ENCODE data around the gene GDF2. TPM values are rescaled to one million over a fixed set of nuclear protein-coding genes. Genes with fewer than 3 reads are reported as not detected.

The GDF2 gene
- total RNA-seq, 1 donor from 2014 or later = not detected

DNA sequence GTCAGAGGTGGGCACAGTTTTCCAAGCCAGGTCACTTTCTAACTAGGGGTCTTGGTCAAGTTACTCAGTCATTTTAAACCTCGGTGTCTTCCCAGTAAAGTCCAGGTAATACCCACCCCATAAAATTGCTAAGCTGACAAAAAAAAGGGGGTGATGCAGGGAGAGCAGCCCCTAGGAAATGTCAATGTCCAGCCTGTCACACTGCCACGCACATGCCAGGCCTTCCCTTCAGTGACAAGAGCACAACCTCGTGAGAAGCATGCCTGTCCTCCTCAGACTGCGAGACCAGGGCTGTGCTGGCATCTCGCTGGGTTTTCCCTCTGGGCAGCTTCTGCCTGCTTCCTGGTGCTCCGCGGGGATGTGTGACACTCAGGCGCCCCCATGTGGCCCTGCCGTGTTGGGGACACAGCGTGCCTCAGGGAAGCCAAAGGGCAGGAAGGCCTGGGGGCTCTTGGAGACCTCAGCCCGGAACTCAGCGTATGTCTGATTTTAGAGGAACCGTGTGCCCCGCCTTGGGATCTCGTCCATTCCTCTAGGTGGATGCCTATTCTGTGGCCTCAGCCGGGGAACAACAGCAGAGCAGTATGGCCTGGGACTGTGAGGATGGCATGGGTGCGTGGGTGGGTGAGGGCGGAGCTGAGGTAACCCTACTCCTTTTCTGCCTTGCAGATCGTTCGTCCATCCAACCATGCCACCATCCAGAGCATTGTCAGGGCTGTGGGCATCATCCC is 10.2 kb upstream of the GDF2 start:
- DNase-seq (ENCODE audit: low read depth in 2 of 2) = peak; percentile 73 to 80

DNA sequence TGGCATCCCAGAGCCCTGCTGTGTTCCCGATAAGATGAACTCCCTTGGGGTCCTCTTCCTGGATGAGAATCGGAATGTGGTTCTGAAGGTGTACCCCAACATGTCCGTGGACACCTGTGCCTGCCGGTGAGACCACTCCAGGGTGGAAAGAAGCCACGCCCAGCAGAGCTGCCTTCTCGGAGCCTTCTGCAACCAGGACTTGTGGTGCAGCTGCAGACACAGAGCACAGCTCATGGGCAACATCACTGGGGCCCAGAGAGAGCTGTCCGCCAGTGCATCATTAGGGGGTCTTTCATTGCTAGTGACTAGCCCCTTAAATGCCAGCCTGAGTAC is 9.6 kb upstream of the GDF2 start:
- no peak for DNase-seq (ENCODE audit: low read depth in 2 of 2)

DNA sequence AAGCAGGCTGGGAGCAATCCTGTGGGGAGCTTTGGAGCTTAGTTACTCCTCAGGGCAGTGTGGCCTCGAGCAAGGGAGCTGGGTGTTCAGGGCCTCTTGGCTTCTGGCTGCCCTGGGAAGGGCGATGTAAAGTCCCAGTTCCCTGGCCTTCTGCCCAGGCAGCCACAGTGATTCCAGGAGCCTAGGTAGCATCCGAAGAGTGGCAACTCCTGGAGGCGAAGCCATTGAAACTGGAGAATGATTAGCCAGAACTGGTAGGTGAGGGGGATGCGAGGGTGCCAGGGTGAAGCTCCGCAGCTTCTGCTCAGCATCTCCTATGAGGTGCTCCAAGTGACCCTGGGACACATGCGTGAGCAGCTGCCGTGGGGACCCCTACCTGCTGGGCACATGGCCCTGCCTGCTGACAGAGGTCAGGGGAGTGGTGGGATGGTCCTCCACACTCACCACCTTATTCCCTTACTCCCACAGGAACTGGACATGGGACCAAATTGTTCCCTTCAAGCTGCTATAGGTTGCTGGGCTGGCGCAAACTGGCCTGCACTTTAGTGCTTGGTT is 7.8 kb upstream of the GDF2 start:
- DNase-seq (ENCODE audit: low read depth in 2 of 2) = no peak

DNA sequence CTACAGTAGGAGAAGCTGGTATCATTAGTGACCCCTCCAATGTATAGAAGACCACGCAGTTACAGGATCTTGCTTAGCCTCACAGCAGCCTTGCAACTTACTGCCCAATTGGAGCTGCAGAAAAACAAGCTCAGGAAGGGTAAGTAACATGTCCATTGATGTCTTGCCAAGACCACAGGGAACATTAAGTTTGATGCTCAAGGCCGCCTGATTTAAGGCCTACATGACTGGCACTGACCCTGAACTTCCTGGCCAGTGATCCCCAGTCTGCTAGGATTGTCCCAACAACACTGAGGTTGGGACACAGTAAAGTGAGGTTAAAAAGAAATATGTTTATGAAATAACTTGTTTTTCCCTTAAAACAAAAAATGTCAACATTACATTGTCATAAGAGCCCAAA is 6.8 kb upstream of the GDF2 start:
- DNase-seq (ENCODE audit: low read depth in 2 of 2) = no peak

DNA sequence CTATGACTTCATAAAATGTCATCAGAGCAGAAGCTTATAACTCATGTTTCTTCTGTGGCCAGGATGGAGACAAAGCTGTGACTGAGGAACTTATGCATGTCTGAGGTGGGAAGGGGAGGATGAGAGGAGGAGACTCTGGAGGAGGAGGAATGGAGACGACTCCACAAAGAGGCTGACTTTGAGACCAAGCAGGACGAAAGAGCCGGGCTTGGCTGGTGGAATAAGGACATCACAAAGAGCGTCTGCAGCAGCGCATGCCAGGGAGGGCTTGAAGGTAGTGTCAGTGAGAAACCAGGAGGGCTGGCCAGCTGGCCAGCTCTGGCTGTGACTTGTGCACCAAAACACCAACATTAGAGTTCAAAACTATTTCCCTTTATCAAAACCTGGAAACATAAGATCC is 6.1 kb upstream of the GDF2 start:
- DNase-seq (ENCODE audit: low read depth in 2 of 2) = no peak

DNA sequence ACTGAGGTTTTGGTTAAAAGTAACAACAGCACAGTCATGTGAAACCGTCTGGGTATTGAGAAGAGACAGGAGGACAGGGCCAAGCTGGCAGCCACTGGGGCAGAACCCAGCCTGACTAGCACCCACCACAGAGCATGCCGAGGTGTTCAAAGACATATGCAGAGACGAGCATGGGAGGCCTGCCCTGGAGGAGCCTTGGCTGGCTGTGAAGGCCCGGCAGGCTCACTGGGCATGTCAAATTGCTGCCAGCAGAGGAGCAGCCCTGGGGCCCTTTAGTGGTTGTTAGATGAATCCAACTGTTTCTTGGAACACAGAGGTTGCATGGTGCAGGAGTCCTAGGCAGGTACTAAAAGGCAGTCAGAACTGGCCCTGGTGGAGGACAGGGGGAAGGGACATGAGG is 5.0 kb upstream of the GDF2 start:
- no peak for DNase-seq (ENCODE audit: low read depth in 2 of 2)

DNA sequence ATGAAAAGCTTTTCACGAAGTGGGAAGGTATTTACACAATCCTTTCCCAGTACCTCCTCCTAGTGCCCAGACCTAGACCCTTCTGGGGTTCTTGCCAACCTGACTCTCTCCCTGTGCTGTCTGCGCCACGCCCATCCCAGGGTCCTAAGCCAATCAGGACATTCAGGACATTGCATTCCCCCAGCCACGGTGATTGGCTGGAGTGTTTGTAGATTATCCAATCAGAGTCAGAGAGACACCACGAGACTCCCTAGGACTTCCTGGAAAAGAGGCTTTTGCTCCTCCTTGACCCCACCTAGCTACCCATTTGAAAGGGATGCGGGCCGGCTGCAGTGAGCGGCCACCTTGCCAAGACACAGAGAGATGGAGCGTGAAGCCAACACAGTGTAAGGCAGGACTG is 3.5 kb upstream of the GDF2 start:
- DNase-seq (ENCODE audit: low read depth in 2 of 2) = no peak

DNA sequence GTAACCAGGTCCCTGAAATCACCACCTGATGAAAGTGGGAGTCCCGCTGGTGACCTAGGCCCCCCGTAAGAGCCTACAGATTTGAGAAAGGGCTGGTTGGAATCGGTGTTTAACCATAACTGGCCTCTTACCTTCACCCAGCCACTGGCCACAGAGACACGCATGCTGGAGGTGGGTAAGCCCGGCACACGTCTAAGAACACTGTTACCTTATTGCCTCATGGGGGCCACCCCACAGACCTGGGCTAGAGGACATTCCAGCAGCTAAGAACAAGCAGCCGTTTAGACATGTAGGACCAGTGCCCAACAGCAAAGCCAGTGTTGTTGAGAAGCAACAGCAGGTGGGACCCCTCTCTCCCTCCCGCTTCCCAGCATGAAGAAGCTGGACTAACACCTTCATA is 2.5 kb upstream of the GDF2 start:
- DNase-seq (ENCODE audit: low read depth in 2 of 2) = no peak

DNA sequence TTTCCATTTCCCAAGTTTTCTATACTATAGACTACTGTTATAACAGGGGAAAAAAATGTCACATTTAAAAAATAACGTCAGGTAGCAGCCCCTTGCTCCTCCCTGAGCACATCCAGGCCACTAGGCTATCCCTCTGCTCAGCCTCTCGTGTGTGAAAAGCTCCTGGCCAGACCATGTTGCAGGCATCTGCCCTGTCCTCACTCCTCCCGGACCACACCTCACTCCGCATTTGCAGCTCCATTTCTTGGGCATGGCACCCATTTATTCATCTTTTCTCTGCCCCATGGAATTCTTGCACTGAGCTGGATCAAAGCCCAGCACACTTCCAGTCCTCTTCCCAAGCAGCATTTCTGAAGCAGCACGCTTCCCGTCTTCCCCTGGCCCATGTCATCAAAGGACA is 1.4 kb upstream of the GDF2 start:
- no peak for DNase-seq (ENCODE audit: low read depth in 2 of 2)

DNA sequence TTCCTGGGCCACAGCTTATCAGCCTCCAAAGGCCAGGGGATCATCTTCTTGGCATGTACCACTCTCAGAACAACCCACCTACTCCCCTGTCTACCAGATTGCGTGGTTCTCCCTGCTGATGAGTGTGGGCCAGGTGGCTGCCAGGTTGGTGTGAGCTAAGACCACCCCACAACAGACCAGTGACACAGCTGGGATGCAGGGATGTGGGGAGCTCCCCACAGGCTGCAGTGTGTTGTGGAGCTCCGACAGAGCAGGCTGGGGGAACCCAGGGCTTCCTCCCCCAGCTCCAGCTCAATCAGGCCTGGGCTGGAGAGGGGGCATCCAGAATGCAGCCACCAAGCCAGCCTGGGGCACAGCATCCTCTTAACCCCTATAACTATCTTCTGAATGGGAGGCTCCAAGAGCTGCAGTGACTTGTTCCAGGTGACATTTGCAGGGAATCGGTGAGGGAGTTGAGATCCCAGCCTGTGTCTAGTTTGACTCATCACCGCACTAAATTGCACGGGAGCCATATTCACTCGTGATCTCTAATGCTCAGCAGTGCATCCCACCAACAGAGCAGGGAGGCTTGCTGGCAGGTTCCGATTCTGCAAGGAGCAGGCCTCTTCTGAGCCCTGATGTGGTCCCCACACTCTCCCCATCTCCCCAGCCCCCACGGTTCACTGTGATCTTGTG is 596 bp upstream of the GDF2 start:
- no peak for DNase-seq (ENCODE audit: low read depth in 2 of 2)

DNA sequence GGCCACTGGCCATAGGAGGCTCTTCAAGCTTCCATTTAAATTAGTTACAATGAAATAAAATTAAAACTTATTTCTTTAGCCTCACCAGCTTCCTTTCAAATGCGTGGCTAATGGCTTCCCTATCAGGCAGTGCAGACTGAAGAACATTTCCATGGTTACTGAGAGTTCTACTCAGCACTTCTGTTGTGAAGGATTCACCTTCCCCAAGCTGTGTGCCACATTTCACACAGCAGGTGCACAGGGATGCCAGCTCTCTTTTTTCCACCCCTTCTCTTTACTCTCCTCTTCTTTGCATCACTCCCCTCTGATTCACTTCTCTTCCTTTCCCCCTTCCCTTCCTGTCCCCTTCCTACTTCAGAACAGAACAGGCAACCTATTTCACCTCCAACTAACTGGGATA is 833 bp downstream of the GDF2 start:
- DNase-seq (ENCODE audit: low read depth in 2 of 2) = no peak

DNA sequence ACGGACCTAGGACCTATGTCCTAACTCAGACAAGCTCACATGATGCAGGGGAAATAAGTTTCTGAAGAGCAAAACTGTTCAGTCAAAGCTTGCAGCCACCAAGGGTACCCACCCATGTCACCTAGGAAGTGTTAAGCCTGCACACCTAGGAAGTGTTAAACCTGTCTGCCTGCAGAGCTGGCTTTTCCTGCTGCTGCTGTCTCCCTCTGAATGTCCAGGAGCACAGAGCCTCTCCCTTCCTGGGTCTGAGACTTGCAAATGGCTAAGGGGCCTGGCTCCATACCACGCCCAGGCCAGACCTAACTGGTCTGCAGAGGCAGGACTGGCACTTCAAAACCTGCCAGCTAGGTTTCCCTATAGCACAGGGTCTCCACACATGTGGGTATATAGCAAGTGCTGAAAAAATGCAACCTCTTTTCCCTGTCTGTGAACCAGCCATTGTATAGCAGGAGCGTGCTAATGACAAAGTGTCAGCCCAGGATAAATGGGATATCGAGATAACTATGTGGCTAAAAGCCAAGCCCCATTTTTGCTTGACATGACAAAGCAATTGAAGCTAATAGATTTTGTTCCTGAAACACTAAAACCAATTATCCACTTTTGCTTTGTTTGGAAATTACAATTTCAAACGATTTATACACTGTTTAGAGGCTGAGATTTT is 1.5 kb downstream of the GDF2 start:
- DNase-seq (ENCODE audit: low read depth in 2 of 2) = peak in 1 of 2 donors; percentile 11

DNA sequence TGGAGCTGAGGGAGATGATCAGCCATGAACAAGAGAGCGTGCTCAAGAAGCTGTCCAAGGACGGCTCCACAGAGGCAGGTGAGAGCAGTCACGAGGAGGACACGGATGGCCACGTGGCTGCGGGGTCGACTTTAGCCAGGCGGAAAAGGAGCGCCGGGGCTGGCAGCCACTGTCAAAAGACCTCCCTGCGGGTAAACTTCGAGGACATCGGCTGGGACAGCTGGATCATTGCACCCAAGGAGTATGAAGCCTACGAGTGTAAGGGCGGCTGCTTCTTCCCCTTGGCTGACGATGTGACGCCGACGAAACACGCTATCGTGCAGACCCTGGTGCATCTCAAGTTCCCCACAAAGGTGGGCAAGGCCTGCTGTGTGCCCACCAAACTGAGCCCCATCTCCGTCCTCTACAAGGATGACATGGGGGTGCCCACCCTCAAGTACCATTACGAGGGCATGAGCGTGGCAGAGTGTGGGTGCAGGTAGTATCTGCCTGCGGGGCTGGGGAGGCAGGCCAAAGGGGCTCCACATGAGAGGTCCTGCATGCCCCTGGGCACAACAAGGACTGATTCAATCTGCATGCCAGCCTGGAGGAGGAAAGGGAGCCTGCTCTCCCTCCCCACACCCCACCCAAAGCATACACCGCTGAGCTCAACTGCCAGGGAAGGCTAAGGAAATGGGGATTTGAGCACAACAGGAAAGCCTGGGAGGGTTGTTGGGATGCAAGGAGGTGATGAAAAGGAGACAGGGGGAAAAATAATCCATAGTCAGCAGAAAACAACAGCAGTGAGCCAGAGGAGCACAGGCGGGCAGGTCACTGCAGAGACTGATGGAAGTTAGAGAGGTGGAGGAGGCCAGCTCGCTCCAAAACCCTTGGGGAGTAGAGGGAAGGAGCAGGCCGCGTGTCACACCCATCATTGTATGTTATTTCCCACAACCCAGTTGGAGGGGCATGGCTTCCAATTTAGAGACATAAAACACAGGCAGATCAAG is 3.3 kb downstream of the GDF2 start:
- DNase-seq (ENCODE audit: low read depth in 2 of 2) = no peak

DNA sequence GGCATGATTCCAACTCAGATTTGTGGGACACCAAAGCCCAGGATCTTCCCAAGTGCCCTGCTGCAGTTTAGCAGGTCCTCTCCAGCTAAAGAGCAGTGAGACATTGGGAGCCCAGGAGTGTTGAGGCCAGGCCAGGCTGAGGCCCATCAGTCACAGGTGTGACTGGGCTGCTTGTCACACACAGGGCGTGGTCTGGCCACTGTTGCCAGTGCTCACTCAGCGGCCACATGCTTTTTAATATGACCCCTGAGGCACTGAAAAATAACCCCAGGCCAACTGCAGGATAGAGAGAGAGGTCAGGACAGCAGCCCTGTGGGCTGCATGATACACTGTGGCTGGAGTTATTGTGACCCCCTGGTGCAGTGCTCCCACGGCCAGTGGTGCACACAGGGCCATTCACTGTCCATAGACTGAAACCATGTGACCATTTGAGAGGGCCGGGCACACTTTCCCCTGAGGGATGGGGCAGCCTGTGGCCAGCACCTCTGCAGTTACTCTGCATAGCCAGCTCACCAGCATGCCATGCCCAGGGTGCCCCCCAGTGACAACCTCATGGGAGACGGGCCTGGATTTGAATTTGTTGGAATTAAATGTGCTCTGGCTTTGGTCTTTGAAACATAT is 4.2 kb downstream of the GDF2 start:
- DNase-seq (ENCODE audit: low read depth in 2 of 2) = no peak

DNA sequence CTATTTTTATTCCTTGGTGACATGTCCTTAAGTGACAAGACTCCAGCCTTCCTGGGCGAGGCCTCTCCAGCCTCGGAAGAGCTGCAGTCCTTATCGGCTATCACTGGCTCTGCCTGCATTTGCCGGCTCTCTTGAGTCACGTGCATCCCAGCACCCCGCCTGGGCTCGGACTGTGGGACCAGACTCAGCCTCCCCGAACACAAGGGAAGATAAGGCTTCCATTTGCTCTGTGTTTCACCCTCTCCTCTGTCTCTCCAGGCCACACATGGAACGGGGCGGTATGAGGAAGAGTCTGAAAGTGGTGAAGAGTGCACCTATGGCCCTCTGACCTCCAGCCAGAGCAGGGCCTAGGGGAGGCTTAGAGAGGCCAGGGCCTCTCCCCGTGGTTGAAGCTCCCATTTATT is 4.7 kb downstream of the GDF2 start:
- DNase-seq (ENCODE audit: low read depth in 2 of 2) = no peak

DNA sequence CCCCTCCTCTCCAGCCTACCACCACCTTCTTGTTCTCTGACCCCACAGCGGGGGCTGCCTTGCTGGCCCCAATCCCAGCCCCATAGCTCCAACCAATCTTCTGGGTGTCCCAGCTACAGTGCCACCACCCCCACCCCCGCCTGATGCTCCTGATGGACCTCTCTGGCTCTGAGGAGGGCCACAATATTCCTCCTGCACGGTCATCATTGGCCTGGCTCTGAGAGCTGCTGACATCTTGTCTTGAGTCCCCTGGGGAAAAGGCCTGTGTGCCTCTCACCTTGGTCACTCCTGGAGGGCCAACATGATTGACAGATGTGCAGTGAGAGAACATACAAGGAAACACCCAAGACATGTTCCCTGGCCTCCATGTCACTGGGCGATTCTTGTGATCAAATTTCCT is 7.6 kb downstream of the GDF2 start:
- no peak for DNase-seq (ENCODE audit: low read depth in 2 of 2)

DNA sequence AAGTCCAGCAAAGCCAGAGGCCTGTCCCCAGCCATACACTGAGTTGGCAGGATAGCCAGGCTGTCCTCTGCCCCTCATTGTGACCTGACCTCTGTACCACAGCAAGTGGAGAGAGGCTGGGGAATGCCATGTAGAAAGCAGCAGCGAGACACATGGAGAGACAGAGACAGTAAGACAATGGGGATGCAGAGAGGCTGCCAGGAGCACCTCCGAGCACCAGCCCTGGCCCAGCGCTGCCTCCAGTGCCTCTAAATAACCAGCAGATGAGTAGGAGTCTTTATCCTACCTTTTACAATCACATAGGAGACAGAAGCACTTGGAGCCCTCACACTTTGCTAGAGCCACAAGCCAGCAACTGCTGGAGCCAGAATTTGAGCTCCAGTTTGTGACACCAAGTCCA is 8.1 kb downstream of the GDF2 start:
- no peak for DNase-seq (ENCODE audit: low read depth in 2 of 2)

DNA sequence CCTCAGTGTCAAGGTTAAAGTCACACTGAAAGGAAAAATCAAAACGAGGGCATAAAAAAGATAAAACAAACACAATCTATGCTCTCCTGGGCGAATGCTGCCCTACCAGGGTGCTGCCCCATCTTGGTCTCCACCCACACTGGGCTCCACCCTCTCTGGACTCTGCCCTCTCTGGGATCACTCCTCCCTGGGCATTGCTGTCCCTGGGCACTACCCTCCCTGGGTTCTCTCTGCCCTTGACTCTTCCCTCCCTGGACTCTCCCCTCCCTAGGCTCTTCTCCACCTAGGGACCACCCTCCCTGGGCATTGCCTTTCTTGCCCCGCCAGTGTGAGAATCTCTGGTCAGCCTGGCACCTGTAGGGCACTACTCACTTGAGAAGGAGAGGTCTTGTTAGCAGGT is 8.6 kb downstream of the GDF2 start:
- DNase-seq (ENCODE audit: low read depth in 2 of 2) = no peak

DNA sequence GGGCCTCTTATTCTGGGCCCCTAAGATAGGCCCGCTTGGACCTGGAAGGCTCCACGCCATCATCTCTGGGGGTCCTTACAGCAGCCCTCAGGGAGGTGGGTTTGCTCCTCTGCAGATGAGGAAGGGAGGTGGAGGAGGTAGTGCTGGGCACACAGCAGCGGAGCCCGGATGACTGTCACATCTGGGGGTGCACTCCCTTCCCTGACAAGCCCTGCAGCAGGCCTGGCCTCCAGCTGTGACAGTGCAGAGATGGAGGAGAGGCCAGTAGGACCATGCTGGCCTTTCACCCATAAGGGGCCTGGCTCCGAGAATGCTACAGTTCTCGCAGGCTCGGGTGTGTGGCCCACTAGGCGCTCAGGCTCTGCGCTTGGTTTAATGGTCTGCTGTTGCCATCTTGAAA is 9.2 kb downstream of the GDF2 start:
- no peak for DNase-seq (ENCODE audit: low read depth in 2 of 2)

DNA sequence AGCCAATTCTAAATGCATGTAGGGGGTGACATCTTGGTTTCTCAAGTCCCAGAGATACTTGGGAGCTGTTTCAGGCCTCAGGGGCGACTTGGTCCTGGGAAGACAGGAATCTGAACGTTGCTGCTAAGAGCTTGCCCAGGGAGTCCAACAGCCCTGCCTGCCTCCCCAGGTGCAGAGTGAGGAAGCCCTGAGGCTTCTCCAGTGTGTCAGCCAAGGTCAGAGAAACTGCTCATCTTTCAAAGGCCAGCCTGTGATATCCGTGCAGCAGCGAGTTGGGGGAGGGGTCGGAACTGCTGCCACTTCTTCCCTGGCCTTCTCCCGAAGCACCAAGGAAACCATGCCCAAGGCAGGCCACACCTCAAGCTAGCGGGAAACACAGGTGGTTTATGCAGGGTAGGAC is 9.7 kb downstream of the GDF2 start:
- DNase-seq (ENCODE audit: low read depth in 2 of 2) = no peak

DNA sequence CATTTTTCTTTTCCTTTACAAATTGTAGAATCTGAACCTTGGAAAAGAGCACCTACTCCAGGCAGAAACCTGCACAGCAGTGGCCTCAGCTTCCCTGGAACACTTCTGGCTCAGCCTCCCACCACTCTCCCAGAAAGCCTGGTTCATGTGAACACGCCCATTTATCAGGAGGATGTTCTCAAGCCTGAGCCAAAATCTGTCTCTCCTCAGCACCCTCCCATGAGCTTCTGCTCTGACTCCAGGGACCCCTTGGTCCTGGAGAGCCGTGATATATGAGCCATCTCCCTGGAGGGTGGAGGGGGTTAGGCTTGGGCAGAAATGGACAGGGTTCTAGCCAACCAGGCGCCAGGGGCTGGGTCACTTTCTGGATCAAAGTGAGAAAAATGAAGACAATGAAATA is 10.1 kb downstream of the GDF2 start:
- DNase-seq (ENCODE audit: low read depth in 2 of 2) = no peak

Measured in lung microvascular endothelial cell (primary cell).